Measurements from ENCODE around the gene LRRFIP2. TPM values are rescaled to one million over a fixed set of nuclear protein-coding genes. Genes with fewer than 3 reads are reported as not detected.

LRRFIP2 gene
- total and polyA plus RNA-seq, 2 of the 8 experiments (the other 6 are each of a cell fraction or from before 2014, with no cell fraction given), result 8.8 to 25.6 TPM

GRCh38 chr3:37126856-37127255, 47.5 kb downstream of the LRRFIP2 start (continued):
- TF ChIP-seq SP4 (IDR thresholded peaks at IDR 0.05; ENCODE audit: low read length), result no peak
- TF ChIP-seq E2F6 (IDR thresholded peaks at IDR 0.05), result no peak
